ENCODE results near the gene KCNJ6.

Gene KCNJ6

DNA sequence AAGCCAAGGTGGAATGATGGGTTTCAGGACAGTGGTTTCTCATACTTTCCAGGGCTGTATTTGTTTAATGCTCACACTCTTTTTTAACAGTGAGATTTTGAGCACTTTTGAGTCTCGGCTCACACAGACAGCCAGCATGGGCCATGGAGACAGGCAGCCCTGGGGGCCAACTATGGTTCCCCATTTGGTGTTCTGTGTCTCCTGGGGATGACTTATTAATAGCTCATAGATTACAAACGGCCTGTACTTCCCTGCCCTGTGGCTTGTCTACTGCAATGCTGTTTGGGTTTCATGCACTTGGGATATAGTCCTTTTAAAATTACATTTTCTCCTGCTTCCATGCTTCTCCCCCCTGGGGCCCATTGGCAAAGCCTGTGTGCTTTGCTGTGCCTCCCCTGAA lies 178.3 kb downstream of the KCNJ6 start:
- TF ChIP-seq CTCF (IDR thresholded peaks at IDR 0.05) = no peak

DNA sequence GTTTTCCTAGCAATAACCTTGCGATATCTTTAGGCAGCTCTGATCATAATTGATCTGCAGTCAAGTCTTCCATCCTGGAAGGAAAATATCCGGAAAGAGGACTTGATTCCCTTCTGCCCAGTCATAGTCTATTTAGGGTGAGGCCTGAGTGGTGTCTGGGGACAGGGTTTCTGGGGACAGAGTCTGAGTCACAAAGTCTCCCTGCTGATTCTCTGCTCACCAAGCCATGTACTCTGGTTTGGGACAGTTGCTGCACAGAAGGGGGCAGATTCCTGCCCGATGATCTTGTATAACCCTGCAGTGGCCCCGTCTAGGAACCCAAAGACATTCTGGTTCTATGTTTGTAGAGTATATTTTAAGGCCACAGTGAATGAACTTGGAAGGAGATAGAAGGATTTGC lies 178.8 kb downstream of the KCNJ6 start:
- TF ChIP-seq CTCF (IDR thresholded peaks at IDR 0.05) = no peak

DNA sequence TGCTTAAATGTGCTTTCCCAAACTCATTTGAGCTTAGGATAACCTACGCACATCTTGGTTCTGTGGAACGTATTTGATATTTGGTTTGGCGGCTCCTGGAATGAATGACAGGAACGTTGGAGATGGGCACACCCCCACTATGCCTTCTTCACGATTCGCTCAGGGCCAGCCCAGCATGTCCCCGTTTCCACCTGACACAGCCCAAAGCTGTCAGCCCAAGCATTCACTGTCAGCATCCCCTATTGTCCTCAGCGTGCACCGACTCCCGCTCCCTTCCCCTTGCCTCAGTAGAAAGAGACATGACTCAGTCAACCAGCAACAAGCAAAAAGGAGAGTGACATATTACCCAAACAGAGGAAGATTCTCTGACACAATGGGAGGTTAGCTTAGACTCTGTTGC lies 181.4 kb downstream of the KCNJ6 start:
- no peak for TF ChIP-seq CTCF (IDR thresholded peaks at IDR 0.05)

DNA sequence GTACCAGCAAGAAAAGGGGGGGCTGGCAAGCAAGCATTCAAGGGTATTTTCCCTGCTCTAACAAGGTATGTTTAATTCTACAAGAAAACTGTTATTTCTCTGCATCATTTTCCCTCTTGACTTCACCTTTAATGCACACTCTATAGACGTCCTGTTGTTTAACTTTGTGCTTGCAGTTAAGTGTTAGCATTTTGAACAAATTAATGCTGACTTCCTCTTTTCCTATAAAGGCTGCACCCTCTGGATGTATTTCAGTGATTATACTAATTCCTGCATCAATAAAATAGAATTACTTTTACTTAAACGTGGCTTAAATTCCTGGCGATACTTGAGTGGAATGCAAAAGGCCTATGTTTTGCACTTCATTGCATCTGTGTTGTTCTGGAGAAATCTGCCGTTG lies 183.3 kb downstream of the KCNJ6 start:
- TF ChIP-seq CTCF (IDR thresholded peaks at IDR 0.05) = no peak

- TF ChIP-seq CTCF (IDR thresholded peaks at IDR 0.05) = no peak
Observed at GRCh38 chr21:37724201-37724600, 192.1 kb downstream of the KCNJ6 start.

DNA sequence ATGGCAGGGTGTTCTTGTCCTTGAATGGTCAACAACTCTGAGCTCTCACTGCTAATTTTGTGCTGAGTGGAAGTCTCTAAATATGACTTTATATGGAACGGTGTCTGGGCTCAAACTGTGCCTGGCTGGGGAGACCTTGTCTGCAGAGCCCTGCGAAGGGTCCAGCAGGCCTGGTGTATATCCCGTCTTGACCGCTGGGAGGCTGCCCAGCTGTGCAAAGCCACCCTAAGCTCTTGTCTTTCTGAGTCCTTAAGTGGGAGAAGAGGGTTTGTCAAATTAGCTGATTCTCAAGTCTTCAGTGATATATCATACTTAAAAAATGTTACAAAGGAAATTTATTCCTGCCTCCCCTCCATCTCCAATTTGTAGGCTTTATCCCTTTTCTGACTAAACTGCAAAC lies 198.7 kb downstream of the KCNJ6 start:
- peak; percentile 20; the same call in 1 of the 2 replicates for TF ChIP-seq CTCF (IDR thresholded peaks at IDR 0.05)

GRCh38 chr21:37711836-37712568 lies 204.3 kb downstream of the KCNJ6 start:
- TF ChIP-seq CTCF (IDR thresholded peaks at IDR 0.05) = peak; percentile 77

Measured in LNCAP (cell line).